Activated T-cell treated with anti-CD3 and anti-CD28 coated beads, Interleukin-2, amount 50 U/mL, for 4 hours (primary cell): ENCODE measurements around the gene BUD23. TPM values are rescaled to one million over a fixed set of nuclear protein-coding genes. Genes with fewer than 3 reads are reported as not detected.

Experiments used
- ATAC-seq, 2 donors: fragments of 200-7000 bp; cut with Tn5 transposase; one replicate each; pipeline ENCODE4 v1.10.0; 2021
- DNase-seq: peaks from one replicate; pipeline ENCODE4 v3.0.0-alpha.2; 2020
- H3K27me3 Mint-ChIP-seq: one replicate; pipeline ENCODE4 v1.8.0; 2021; ENCODE audit warnings: low read depth, mixed read lengths
- H3K36me3 Mint-ChIP-seq: one replicate; pipeline ENCODE4 v1.8.0; 2022; ENCODE audit warnings: mixed read lengths; ENCODE audit not compliant: insufficient read depth
- H3K4me1 Mint-ChIP-seq: one replicate; pipeline ENCODE4 v1.8.0; 2021; ENCODE audit warnings: low read depth, mixed read lengths
- H3K4me3 Mint-ChIP-seq: one replicate; pipeline ENCODE4 v1.8.0; 2021; ENCODE audit warnings: mild to moderate bottlenecking, moderate library complexity, mixed read lengths
- H3K9me3 Mint-ChIP-seq: one replicate; pipeline ENCODE4 v1.8.0; 2021; ENCODE audit warnings: mixed read lengths
- total RNA-seq, 3 donors: library from RNA; stranded (reverse); gene quantifications; one replicate each; pipeline ENCODE4 v1.2.1, GENCODE V29; 2021

The BUD23 gene, protein sequence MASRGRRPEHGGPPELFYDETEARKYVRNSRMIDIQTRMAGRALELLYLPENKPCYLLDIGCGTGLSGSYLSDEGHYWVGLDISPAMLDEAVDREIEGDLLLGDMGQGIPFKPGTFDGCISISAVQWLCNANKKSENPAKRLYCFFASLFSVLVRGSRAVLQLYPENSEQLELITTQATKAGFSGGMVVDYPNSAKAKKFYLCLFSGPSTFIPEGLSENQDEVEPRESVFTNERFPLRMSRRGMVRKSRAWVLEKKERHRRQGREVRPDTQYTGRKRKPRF
- total RNA-seq, result 100 to 1,000 TPM; 166 to 197 (median 178) TPM

DNA sequence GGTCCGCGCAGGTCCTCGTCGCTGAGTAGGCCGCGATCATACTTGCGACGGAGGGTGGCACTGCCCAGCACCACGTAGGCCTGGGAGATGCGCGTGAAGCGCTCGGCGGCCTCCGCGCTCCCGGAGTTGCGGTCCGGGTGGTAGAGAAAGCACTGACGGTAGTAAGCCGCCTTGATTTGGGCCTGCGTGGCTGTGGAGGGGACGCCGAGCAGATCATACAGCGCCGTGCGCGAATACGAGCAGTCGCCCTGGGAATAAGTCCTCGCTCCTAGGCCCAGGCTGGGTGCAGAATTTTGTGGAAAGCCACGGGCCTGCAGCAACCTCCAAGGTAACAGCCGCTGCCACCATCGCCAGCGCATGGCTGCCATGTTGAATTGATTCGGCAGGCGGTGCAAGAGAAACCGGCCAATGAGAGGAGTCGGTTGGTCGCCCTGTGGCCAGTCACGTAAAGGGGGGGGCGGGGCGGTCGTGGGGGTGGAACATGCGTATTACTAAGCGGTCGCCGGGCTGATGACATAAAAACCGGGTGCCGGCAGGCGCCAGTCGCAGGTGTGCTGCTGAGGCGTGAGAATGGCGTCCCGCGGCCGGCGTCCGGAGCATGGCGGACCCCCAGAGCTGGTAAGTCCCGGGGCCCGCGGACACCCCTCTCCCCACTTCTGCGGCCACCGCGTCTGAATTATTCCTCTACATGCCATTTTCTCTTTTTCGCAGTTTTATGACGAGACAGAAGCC, at the start of gene BUD23, which contains the start of gene DNAJC30:
Gene BUD23 (plus strand): TSS at position 542 of the 732 bp plus-strand sequence. CDS start 29 bp downstream, at position 571.
Gene DNAJC30 (minus strand): TSS at position 398 of the 732 bp plus-strand sequence. CDS start 30 bp downstream, at position 368.
- Mint-ChIP-seq H3K27me3 (no peaks in the 10 kb centered on the region), H3K9me3 (no peaks in the 10 kb centered on the region), H3K36me3 (peaks cover 13% of the 10 kb centered on the region), H3K4me3 (peak within 1 kb of the TSS; percentile 99), H3K4me1 (peaks cover 37% of the 10 kb centered on the region)
- DNase-seq (peak; percentile 96), ATAC-seq (peak; percentile 97 to 98)

DNA sequence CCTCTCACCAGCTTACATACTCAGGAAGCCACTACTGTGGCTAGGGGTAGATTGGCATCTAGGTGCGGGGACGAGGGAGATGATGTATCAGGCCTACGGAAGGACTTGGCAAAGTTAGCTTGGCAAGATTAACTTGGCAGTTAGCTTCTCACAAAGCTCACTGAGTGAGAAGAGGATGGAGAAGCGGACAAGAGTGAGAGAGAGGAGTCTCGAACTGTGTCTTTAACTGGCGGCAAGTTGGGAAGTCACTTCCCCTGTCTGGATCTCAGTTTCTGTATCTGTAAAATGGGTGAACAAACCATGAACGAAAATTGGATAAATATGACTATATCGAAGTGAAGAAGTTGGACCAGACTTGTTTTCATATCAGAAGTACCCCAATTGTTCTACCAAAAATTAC, 49.6 kb upstream of the BUD23 start:
- DNase-seq (no peak), ATAC-seq (no peak)
- H3K4me1 Mint-ChIP-seq, result no peaks in the 10 kb centered on the region
- no peaks in the 10 kb centered on the region for H3K9me3 Mint-ChIP-seq
- H3K4me3 Mint-ChIP-seq, result no peak overlapping the region
- H3K27me3 Mint-ChIP-seq, result peaks cover 48% of the 10 kb centered on the region
- H3K36me3 Mint-ChIP-seq, result no peaks in the 10 kb centered on the region

DNA sequence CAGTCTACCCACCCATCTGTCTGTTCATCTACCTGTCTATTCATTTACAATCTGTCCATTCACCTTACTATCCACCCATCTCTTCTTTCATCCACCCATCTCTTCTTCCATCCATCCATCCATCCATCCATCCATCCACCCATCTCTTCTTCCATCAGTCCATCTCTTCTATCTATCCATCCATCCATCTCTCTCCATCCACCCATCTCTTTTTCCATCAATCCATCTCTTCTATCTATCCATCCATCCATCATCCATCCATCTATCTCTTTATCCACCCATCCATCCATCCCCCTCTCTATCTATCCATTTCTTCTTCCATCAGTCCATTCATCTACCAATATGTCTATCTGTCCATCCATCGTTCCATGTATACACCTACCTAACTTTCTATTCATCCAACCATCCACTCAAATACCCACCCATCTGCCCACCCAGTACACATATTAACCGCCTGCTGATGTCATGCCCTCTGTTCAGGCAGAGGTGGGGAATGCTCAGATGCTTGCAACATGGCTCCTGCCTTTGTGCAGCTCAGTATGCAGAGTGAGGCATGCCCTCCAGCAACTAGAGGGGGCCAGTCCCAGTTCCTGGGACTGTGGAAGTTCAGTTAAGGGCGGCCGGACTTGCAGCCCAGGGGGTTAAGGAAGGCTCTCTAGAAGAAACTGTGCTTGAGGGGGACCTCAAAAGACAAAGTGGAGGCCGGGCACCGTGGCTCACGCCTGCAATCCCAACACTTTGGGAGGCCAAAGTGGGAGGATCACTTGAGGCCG, 47.8 kb upstream of the BUD23 start:
- no peaks in the 10 kb centered on the region for H3K36me3 Mint-ChIP-seq
- ATAC-seq (no peak), DNase-seq (no peak)
- peaks cover 45% of the 10 kb centered on the region for H3K27me3 Mint-ChIP-seq
- H3K4me3 Mint-ChIP-seq, result no peak overlapping the region
- no peaks in the 10 kb centered on the region for H3K9me3 Mint-ChIP-seq
- no peaks in the 10 kb centered on the region for H3K4me1 Mint-ChIP-seq

DNA sequence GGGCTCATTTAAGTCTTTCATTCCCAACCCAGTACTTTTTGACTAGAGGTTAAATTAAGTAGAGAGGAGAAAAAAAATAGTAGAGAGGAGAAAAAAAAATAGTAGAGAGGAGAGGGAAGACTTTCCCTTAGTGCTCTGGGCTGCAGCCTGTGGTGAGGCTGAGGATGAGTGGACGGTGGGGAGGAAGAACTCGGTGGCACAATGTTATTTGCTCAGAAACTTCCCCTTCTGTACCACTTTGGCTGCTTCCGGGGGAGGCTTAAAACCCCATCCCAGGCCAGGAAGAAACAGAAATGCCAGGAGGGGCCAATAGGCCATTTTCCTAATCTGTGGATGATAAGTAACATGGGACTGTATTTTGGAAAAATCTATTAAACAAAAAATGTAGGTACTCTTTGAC, 44.5 kb upstream of the BUD23 start:
- ATAC-seq, result no peak
- H3K9me3 Mint-ChIP-seq, result no peaks in the 10 kb centered on the region
- H3K4me1 Mint-ChIP-seq, result no peaks in the 10 kb centered on the region
- peaks cover 32% of the 10 kb centered on the region for H3K27me3 Mint-ChIP-seq
- DNase-seq, result no peak
- H3K36me3 Mint-ChIP-seq, result no peaks in the 10 kb centered on the region
- H3K4me3 Mint-ChIP-seq, result no peak overlapping the region

DNA sequence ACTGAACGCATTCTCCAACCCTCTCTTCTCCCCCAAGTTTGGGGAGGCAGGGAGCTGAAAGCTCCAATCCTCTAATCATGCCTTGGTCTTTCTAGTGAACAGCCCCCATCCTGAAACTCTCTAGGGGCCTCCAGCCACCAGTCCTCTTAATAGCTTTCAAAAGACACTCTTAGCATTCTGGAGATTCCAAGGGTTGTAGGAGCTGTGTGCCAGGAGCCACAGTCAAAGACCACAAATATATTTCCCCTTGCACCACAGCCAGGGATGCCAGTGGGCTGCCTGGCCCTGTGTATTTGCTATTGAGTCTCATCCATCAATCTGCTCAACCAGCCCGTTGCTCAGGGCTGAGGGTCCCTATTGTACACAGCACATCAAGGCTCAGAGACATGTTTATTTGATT, 40.6 kb upstream of the BUD23 start:
- DNase-seq, result no peak
- Mint-ChIP-seq H3K27me3 (peaks cover 32% of the 10 kb centered on the region), H3K4me1 (no peaks in the 10 kb centered on the region), H3K36me3 (no peaks in the 10 kb centered on the region), H3K4me3 (no peak overlapping the region), H3K9me3 (no peaks in the 10 kb centered on the region)
- no peak for ATAC-seq

DNA sequence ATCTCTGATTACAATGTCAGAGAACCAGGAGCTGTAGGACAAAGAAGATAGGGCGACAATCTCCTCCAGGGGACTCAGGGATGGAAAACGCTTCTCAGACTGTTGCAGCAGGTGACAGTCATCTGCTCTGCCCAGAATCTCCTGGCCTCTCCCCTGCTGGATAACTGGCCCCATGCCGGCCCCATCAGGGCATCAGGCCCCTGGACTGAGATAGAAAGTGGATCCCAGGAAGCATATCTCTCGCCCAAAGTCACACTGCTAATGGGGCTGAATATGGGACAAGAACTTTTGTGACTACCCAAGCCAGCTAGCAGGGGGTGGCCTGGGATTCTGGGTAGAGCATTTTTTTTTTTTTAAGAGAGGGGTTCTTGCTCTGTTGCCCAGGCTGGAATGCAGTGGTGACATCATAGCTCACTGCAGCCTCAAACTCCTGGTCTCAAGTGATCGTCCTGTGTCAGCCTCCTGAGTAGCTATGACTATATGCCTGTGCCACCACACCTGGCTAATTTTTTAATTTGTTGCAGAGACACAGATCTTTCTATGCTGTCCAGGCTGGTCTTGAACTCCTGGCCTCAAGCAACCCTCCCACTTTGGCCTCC, 38.6 kb upstream of the BUD23 start:
- H3K27me3 Mint-ChIP-seq, result peaks cover 37% of the 10 kb centered on the region
- DNase-seq (no peak), ATAC-seq (no peak)
- H3K9me3 Mint-ChIP-seq, result no peaks in the 10 kb centered on the region
- peaks cover 8% of the 10 kb centered on the region for H3K4me1 Mint-ChIP-seq
- no peak overlapping the region for H3K4me3 Mint-ChIP-seq
- H3K36me3 Mint-ChIP-seq, result no peaks in the 10 kb centered on the region

DNA sequence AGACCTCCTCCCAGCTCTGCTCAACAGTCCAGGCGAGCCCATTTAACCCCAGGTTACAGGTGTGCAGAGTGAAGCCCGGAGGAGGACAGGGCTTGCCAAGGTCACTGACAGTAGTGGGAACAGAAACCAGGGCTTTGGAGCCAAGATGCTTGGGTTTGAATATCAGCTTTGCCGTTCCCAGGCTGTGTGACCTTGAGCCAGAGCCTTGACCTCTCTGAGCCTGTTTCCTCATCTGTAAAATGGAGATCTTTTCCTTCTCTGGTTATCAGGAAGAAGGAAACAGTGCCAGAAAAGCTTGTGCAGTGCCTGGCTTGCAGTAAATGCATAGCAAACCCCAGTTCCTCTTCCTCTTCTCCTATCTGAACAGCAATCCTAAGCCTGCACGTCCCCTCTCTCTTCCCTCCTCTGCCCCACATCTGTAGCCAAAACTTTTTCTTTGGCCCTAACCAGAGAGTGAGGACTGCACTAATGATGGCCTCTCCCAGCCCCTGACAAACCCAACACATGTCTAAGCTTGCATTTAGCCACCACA, 37.7 kb upstream of the BUD23 start:
- DNase-seq (no peak), ATAC-seq (no peak)
- H3K4me1 Mint-ChIP-seq, result peaks cover 8% of the 10 kb centered on the region
- no peaks in the 10 kb centered on the region for H3K36me3 Mint-ChIP-seq
- H3K27me3 Mint-ChIP-seq, result peaks cover 46% of the 10 kb centered on the region
- H3K9me3 Mint-ChIP-seq, result no peaks in the 10 kb centered on the region
- H3K4me3 Mint-ChIP-seq, result no peak overlapping the region

DNA sequence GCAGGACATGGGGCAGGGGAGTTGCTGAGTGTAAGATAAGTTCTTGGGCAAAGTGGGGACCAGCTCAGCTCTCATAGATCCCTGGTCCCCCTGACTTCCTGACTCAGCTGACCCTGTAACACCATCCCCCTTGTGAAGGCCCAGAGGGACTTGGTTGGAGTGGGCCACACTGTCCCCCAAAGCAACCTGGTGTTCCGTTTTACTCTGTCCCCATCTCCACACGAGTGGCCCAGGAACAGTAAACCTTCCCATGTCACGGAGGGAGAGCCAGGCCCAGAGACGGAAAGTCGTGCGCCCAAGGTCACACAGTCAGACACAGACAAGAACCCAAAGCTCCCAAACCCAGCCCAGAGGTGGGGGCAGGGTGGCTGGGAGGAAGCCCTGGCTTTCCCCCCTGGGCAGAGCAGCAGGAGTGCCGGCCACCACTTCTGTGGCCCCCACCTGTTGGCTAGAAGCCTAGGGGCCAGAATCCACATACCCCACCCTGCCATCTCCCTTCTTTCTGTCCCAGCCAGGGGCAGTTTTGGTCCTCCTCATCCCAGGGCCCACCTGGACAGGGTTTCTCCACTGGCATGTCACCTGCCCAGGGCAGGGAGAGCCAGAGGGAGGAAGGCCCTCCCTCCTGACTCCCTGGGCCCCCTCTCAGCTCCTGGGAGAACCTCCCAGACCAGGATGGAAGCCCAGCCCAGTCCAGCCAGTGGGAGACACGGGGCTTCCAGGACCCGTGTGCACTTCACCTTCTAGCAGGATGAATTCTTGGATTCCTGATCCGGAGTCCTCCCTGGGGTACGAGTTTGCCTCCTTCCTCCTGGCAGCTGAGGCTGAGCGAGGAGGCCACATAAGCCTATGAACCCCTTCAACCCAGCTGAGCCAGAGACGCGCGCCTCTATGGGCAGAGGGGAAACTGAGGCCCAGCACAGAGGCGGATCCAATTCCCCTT, 36.3 kb upstream of the BUD23 start:
- ATAC-seq (no peak), DNase-seq (no peak)
- H3K4me1 Mint-ChIP-seq, result peaks cover 8% of the 10 kb centered on the region
- H3K36me3 Mint-ChIP-seq, result no peaks in the 10 kb centered on the region
- H3K4me3 Mint-ChIP-seq, result no peak overlapping the region
- H3K9me3 Mint-ChIP-seq, result no peaks in the 10 kb centered on the region
- H3K27me3 Mint-ChIP-seq, result peaks cover 57% of the 10 kb centered on the region

DNA sequence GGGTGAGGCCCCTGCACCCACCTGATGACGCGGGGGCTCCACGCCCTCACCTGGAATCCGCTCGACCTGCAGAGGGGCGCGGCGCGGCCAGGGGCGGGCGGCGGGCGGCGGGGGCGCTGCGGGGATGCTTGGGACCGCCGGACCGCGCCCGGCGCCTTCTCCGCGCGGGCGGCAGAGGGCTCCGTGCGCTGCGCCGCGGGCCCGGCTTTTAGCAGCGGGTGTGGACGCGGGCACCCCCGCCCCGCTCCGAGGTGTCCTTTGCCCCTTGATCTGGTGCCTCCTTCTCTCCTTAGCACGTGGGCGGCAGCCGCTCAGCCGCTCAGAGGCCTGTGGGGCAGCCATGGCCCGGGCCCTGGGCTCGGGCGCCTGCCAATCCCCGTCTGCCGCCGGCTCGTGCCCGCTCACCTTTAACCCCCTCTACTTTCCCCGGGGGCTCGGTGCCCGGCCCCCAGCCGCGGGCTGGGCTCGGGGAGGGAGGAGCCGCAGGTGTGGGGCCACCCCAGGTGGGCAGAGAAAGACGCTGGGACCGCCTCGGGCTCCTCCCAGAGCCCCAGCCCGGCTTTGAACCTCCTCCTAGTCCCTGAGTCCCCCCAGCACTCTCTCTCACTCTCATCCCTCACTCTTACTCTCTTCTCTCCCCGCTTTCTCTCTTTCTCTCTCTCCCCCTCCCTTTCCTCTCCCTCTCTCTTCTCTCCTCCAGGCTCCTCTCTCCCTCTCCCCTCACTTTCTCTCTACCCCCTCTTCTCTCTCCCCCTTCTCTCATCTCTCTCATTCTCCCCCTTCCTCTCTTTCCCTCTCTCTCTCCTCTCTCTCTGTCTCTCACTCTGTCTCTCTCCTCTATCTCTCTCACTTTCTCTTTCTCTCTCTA, 35.4 kb upstream of the BUD23 start:
- H3K27me3 Mint-ChIP-seq, result peaks cover 64% of the 10 kb centered on the region
- DNase-seq (peak; percentile 20), ATAC-seq (peak; percentile 74 to 85)
- H3K4me1 Mint-ChIP-seq, result peaks cover 8% of the 10 kb centered on the region
- no peaks in the 10 kb centered on the region for H3K36me3 Mint-ChIP-seq
- no peaks in the 10 kb centered on the region for H3K9me3 Mint-ChIP-seq
- H3K4me3 Mint-ChIP-seq, result peak overlapping the region; percentile 42

DNA sequence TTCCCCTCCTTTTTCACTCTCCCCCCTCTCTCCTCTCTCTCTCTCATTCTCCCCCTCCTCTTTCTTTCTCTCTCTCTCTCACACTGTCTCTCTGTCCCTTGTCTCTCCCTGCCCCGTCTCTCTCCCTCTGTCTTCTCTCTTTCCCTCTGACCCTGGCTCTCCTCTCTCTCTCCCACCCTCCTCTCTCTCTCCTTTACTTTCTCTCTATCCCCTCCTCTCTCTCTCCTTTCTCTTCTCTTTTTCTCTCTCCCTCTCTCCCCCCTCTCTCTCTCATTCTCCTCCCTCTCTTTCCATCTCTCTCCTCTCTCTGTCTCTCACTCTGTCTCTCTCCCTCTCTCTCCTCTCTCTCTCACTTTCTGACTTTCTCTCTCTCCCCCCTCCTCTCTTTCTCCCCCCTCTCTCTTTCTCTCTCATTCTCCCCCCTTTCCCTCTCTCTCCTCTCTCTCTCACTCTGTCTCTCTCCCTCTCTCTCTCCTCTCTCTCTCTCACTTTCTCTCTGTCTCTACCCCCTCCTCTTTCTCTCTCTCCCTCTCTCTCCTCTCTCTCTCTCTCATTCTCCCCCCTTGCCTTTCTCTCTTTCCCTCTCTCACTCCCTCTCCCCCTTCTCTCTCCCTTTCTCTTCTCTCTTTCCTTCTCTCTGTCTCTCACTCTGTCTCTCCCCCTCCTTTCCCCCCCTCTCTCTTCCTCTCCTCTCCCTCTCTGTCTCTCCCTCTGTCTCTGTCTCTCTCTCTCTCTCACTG, 34.6 kb upstream of the BUD23 start:
- no peaks in the 10 kb centered on the region for H3K36me3 Mint-ChIP-seq
- peaks cover 8% of the 10 kb centered on the region for H3K4me1 Mint-ChIP-seq
- no peak for ATAC-seq
- H3K27me3 Mint-ChIP-seq, result peaks cover 66% of the 10 kb centered on the region
- peak overlapping the region; percentile 42 for H3K4me3 Mint-ChIP-seq
- DNase-seq, result no peak
- no peaks in the 10 kb centered on the region for H3K9me3 Mint-ChIP-seq

DNA sequence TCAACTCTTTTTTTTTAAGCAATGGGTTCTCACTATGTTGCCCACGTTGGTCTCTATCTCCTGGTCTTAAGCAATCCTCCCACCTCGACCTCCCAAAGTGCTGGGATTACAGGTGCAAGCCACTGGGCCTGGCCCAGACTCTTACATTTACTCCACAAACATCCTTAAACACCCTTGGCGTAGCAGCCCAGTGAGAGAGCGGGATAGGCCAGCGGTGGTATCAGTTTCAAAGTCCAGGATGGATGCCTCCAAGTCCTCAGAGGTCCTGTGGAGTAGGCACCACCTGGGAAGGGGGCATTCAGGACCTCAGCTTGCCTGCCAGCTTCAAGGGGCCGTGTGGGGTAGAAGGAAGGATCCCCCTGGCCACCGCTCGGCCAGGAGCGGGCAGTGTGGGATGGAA, 33.8 kb upstream of the BUD23 start:
- H3K4me3 Mint-ChIP-seq, result no peak overlapping the region
- no peak for ATAC-seq
- H3K4me1 Mint-ChIP-seq, result peaks cover 8% of the 10 kb centered on the region

DNA sequence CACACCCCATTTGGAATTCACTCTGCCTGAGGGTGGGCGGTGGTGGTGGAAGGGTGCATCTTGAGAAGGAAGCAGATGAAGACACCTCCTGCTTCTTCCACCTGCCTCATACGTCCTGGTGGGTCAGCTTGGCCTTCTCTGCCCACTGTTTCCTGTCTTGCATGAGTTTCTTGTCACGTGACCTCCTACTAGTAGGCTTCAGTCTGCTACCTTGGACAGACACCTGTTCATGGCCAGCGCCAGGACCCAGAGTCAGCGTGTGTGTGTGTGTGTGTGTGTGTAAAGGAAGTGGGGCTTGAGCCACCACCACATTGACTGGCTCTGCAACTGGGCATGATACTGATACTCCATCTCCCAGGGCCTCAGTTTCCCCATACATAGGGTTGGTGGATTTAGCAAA, 32.9 kb upstream of the BUD23 start:
- DNase-seq, result no peak

More for the DNA sequence above, 33.8 kb upstream of the BUD23 start:
- DNase-seq, result no peak
- peaks cover 66% of the 10 kb centered on the region for H3K27me3 Mint-ChIP-seq
- no peaks in the 10 kb centered on the region for H3K36me3 Mint-ChIP-seq
- no peaks in the 10 kb centered on the region for H3K9me3 Mint-ChIP-seq

More for the DNA sequence above, 32.9 kb upstream of the BUD23 start:
- H3K9me3 Mint-ChIP-seq, result no peaks in the 10 kb centered on the region
- ATAC-seq, result no peak
- H3K27me3 Mint-ChIP-seq, result peaks cover 65% of the 10 kb centered on the region
- H3K36me3 Mint-ChIP-seq, result no peaks in the 10 kb centered on the region
- no peak overlapping the region for H3K4me3 Mint-ChIP-seq
- H3K4me1 Mint-ChIP-seq, result peaks cover 8% of the 10 kb centered on the region
